WTC11 (cell line): ENCODE results near the gene DCAF17. TPM values are rescaled to one million over a fixed set of nuclear protein-coding genes. Genes with fewer than 3 reads are reported as not detected.
A peak's percentile ranks its signal among the peaks of the same experiment; 100 is the strongest.

ENCODE experiments used
- ATAC-seq: fragments of 200-7000 bp; cut with Tn5 transposase; 2 replicates; pipeline ENCODE4 v1.10.0; 2021; ENCODE audit warnings: mild to moderate bottlenecking, moderate library complexity
- CTCF ChIA-PET: fragments of 300-600 bp; sonication (Branson Sonifier 250); formaldehyde crosslinking; loops from one replicate; lab custom pipeline; 2021; ENCODE audit warnings: antibody characterized with exemption; lab: Charles Lee
- POLR2A ChIA-PET: fragments of 350-600 bp; sonication (Branson Sonifier 250); formaldehyde crosslinking; loops from one replicate; lab custom pipeline; 2021; ENCODE audit warnings: antibody characterized with exemption; lab: Charles Lee
- DNase-seq: peaks from one replicate; pipeline ENCODE4 v3.0.0; 2021; ENCODE audit warnings: low spot score
- H3K27ac Mint-ChIP-seq: 2 replicates; pipeline ENCODE4 v1.8.0; 2021; ENCODE audit warnings: mixed read lengths
- H3K27me3 Mint-ChIP-seq: 2 replicates; pipeline ENCODE4 v1.8.0; 2021; ENCODE audit warnings: low read depth, mild to moderate bottlenecking, moderate library complexity, mixed read lengths
- H3K36me3 Mint-ChIP-seq: 2 replicates; pipeline ENCODE4 v1.8.0; 2021; ENCODE audit warnings: mixed read lengths
- H3K4me1 Mint-ChIP-seq: 2 replicates; pipeline ENCODE4 v1.8.0; 2022; ENCODE audit warnings: mixed read lengths
- H3K4me3 Mint-ChIP-seq: 2 replicates; pipeline ENCODE4 v1.8.0; 2021; ENCODE audit warnings: mild to moderate bottlenecking, moderate library complexity, mixed read lengths
- H3K9me3 Mint-ChIP-seq: 2 replicates; pipeline ENCODE4 v1.8.0; 2021; ENCODE audit warnings: mixed read lengths
- AFF4 ChIP-seq: sonication (generic); formaldehyde crosslinking; IDR thresholded peaks from 2 replicates; pipeline ENCODE4 v1.8.1; 2023; ENCODE audit warnings: mild to moderate bottlenecking, missing genetic modification reagents, borderline replicate concordance
- ESRRA ChIP-seq: sonication (generic); formaldehyde crosslinking; IDR thresholded peaks from 2 replicates; pipeline ENCODE4 v1.8.1; 2022; ENCODE audit warnings: mild to moderate bottlenecking, missing genetic modification reagents, borderline replicate concordance
- ETV6 ChIP-seq: sonication (generic); formaldehyde crosslinking; IDR thresholded peaks from 2 replicates; pipeline ENCODE4 v1.8.1; 2022; ENCODE audit warnings: mild to moderate bottlenecking, missing genetic modification reagents
- FOXP1 ChIP-seq: sonication (generic); formaldehyde crosslinking; IDR thresholded peaks from 2 replicates; pipeline ENCODE4 v1.8.0; 2022; ENCODE audit warnings: missing genetic modification reagents, mild to moderate bottlenecking, moderate library complexity, borderline replicate concordance
- MYBL2 ChIP-seq: sonication (generic); formaldehyde crosslinking; IDR thresholded peaks from 2 replicates; pipeline ENCODE4 v1.8.1; 2023; ENCODE audit warnings: mild to moderate bottlenecking, moderate library complexity, missing genetic modification reagents
- NFE2L1 ChIP-seq: sonication (generic); formaldehyde crosslinking; IDR thresholded peaks from 2 replicates; pipeline ENCODE4 v1.8.1; 2023; ENCODE audit warnings: missing genetic modification reagents
- NR3C1 ChIP-seq: sonication (generic); formaldehyde crosslinking; conservative IDR thresholded peaks from 2 replicates; pipeline ENCODE4 v1.8.1; 2023; ENCODE audit warnings: low read depth, mild to moderate bottlenecking, missing genetic modification reagents
- OVOL2 ChIP-seq: fragments of 250-450 bp; sonication (Bioruptor Pico); IDR thresholded peaks from 2 replicates; pipeline ENCODE4 v1.9.0; 2021; ENCODE audit warnings: mild to moderate bottlenecking, borderline replicate concordance
- PRDM15 ChIP-seq: sonication (generic); formaldehyde crosslinking; IDR thresholded peaks from 2 replicates; pipeline ENCODE4 v1.8.0; 2022; ENCODE audit warnings: missing genetic modification reagents
- SMAD4 ChIP-seq: sonication (generic); formaldehyde crosslinking; IDR thresholded peaks from 2 replicates; pipeline ENCODE4 v1.8.0; 2022; ENCODE audit warnings: mild to moderate bottlenecking, missing genetic modification reagents
- TCF7 ChIP-seq: sonication (generic); formaldehyde crosslinking; IDR thresholded peaks from 2 replicates; pipeline ENCODE4 v1.8.0; 2022; ENCODE audit warnings: mild to moderate bottlenecking, low read depth, missing genetic modification reagents, moderate library complexity
- ZBTB21 ChIP-seq: sonication (generic); formaldehyde crosslinking; IDR thresholded peaks from 2 replicates; pipeline ENCODE4 v1.8.1; 2023; ENCODE audit warnings: mild to moderate bottlenecking, missing genetic modification reagents, borderline replicate concordance
- ZNF138 ChIP-seq: sonication (generic); formaldehyde crosslinking; conservative IDR thresholded peaks from 2 replicates; pipeline ENCODE4 v1.8.1; 2022; ENCODE audit warnings: mild to moderate bottlenecking, moderate library complexity, missing genetic modification reagents
- ZNF263 ChIP-seq: sonication (generic); formaldehyde crosslinking; IDR thresholded peaks from 2 replicates; pipeline ENCODE4 v1.8.1; 2022; ENCODE audit warnings: low read depth, mild to moderate bottlenecking, moderate library complexity, missing genetic modification reagents
- ZNF423 ChIP-seq: fragments of 250-450 bp; sonication (Bioruptor Pico); IDR thresholded peaks from 2 replicates; pipeline ENCODE4 v2.1.2; 2022; ENCODE audit warnings: mild to moderate bottlenecking, moderate library complexity
- ZNF532 ChIP-seq: fragments of 250-450 bp; sonication (Bioruptor Pico); IDR thresholded peaks from 2 replicates; pipeline ENCODE4 v1.9.0; 2021; ENCODE audit warnings: mild to moderate bottlenecking, borderline replicate concordance
- total RNA-seq: library from RNA; stranded (reverse); gene quantifications from 3 replicates; pipeline ENCODE4 v1.2.3, GENCODE V29; 2021
- TF ChIP-seq, protein P1 (sequence below): sonication (generic); formaldehyde crosslinking; IDR thresholded peaks from 2 replicates; pipeline ENCODE4 v1.8.0; 2023; ENCODE audit warnings: mild to moderate bottlenecking, missing genetic modification reagents
- TF ChIP-seq, protein P2 (sequence below): fragments of 200-600 bp; IDR thresholded peaks from 2 replicates; pipeline ENCODE4 v1.8.0; 2022; ENCODE audit warnings: antibody characterized with exemption
- TF ChIP-seq, protein P3 (sequence below): fragments of 250-450 bp; sonication (Bioruptor Pico); IDR thresholded peaks from 2 replicates; pipeline ENCODE4 v1.9.0; 2021; ENCODE audit warnings: mild to moderate bottlenecking

Gene DCAF17
- total RNA-seq, 1 experiment from 2014 or later: 27.2 TPM

- no peak for ATAC-seq
- Mint-ChIP-seq H3K9me3 (no peaks in the 10 kb centered on the region), H3K4me3 (no peak overlapping the region), H3K4me1 (peaks cover 17% of the 10 kb centered on the region), H3K27ac (no peak overlapping the region; the same call in 1 of the 2 replicates), H3K27me3 (no peaks in the 10 kb centered on the region), H3K36me3 (peaks cover 19% of the 10 kb centered on the region)
- POLR2A ChIA-PET: no interaction called here
- TF ChIP-seq ETV6 (CRISPR knock-in tag) (no peak), SMAD4 (no peak), ZNF532 (no peak), NFE2L1 (no peak), NR3C1 (CRISPR knock-in tag) (no peak), ZNF138 (CRISPR knock-in tag) (no peak), OVOL2 (CRISPR knock-in tag) (no peak), AFF4 (no peak), MYBL2 (CRISPR knock-in tag) (no peak), FOXP1 (CRISPR knock-in tag) (no peak)
- TF ChIP-seq, protein P1, sequence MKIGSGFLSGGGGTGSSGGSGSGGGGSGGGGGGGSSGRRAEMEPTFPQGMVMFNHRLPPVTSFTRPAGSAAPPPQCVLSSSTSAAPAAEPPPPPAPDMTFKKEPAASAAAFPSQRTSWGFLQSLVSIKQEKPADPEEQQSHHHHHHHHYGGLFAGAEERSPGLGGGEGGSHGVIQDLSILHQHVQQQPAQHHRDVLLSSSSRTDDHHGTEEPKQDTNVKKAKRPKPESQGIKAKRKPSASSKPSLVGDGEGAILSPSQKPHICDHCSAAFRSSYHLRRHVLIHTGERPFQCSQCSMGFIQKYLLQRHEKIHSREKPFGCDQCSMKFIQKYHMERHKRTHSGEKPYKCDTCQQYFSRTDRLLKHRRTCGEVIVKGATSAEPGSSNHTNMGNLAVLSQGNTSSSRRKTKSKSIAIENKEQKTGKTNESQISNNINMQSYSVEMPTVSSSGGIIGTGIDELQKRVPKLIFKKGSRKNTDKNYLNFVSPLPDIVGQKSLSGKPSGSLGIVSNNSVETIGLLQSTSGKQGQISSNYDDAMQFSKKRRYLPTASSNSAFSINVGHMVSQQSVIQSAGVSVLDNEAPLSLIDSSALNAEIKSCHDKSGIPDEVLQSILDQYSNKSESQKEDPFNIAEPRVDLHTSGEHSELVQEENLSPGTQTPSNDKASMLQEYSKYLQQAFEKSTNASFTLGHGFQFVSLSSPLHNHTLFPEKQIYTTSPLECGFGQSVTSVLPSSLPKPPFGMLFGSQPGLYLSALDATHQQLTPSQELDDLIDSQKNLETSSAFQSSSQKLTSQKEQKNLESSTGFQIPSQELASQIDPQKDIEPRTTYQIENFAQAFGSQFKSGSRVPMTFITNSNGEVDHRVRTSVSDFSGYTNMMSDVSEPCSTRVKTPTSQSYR (CRISPR knock-in tag): no peak
- CTCF ChIA-PET: interaction anchor here (1.1 kb wide), 1 partner anchor 508 kb away, joined by 3 read pairs; no protein-coding TSS in a partner anchor
- no peak for DNase-seq
Observed at GRCh38 chr2:171480908-171481307, 46.9 kb downstream of the DCAF17 start.

GRCh38 chr2:171482308-171482707, 48.3 kb downstream of the DCAF17 start:
- Mint-ChIP-seq H3K9me3 (no peaks in the 10 kb centered on the region), H3K27me3 (no peaks in the 10 kb centered on the region), H3K4me3 (no peak overlapping the region), H3K27ac (peak overlapping the region; percentile 82), H3K36me3 (peaks cover 19% of the 10 kb centered on the region), H3K4me1 (peaks cover 17% of the 10 kb centered on the region)
- ATAC-seq: no peak
- ChIA-PET CTCF (interaction anchor here (0.7 to 1.3 kb wide), 4 partner anchors 9 to 510 kb away, joined by 3 to 6 read pairs (median 3); no protein-coding TSS in a partner anchor), POLR2A (no interaction called here)
- DNase-seq: no peak
- TF ChIP-seq, protein P2, sequence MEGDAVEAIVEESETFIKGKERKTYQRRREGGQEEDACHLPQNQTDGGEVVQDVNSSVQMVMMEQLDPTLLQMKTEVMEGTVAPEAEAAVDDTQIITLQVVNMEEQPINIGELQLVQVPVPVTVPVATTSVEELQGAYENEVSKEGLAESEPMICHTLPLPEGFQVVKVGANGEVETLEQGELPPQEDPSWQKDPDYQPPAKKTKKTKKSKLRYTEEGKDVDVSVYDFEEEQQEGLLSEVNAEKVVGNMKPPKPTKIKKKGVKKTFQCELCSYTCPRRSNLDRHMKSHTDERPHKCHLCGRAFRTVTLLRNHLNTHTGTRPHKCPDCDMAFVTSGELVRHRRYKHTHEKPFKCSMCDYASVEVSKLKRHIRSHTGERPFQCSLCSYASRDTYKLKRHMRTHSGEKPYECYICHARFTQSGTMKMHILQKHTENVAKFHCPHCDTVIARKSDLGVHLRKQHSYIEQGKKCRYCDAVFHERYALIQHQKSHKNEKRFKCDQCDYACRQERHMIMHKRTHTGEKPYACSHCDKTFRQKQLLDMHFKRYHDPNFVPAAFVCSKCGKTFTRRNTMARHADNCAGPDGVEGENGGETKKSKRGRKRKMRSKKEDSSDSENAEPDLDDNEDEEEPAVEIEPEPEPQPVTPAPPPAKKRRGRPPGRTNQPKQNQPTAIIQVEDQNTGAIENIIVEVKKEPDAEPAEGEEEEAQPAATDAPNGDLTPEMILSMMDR: no peak
- no peak for TF ChIP-seq ZBTB21 (CRISPR knock-in tag)
- TF ChIP-seq ESRRA: no peak
- TF ChIP-seq, protein P3, sequence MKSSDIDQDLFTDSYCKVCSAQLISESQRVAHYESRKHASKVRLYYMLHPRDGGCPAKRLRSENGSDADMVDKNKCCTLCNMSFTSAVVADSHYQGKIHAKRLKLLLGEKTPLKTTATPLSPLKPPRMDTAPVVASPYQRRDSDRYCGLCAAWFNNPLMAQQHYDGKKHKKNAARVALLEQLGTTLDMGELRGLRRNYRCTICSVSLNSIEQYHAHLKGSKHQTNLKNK (CRISPR knock-in tag): no peak
- no peak for TF ChIP-seq TCF7 (CRISPR knock-in tag)
- no peak for TF ChIP-seq ZNF263 (CRISPR knock-in tag)
- no peak for TF ChIP-seq PRDM15 (CRISPR knock-in tag)
- no peak for TF ChIP-seq SMAD4
- no peak for TF ChIP-seq ZNF423 (CRISPR knock-in tag)
- no peak for TF ChIP-seq NR3C1 (CRISPR knock-in tag)
